Liver (tissue), 3 donors: ENCODE results near the gene ZFYVE9.

Experiments
- CTCF ChIP-seq: fragments of 150-350 bp; IDR thresholded peaks from 2 replicates; pipeline ENCODE4 v1.5.1; 2017; ENCODE audit warnings: improper control_type of control experiment, low read depth, low read length; ENCODE audit not compliant: missing input control
- EGR1 ChIP-seq, 2 donors: IDR thresholded peaks; 2 replicates each; pipeline ENCODE4 v1.6.1; 2016 to 2018; ENCODE audit warnings: antibody characterized with exemption in 2 of 2, low read depth in 2 of 2
- FOXA1 ChIP-seq: IDR thresholded peaks from 2 replicates; pipeline ENCODE4 v1.6.1; 2016; ENCODE audit warnings: antibody characterized with exemption
- MAX ChIP-seq: IDR thresholded peaks from 2 replicates; pipeline ENCODE4 v1.6.1; 2016; ENCODE audit warnings: antibody characterized with exemption
- RAD21 ChIP-seq, 2 donors: IDR thresholded peaks; 2 replicates each; pipeline ENCODE4 v1.6.1; 2016; ENCODE audit warnings: antibody characterized with exemption in 2 of 2, mild to moderate bottlenecking in 2 of 2
- REST ChIP-seq: IDR thresholded peaks from 2 replicates; pipeline ENCODE4 v1.6.1; 2016; ENCODE audit warnings: antibody characterized with exemption, mild to moderate bottlenecking
- SP1 ChIP-seq: IDR thresholded peaks from 2 replicates; pipeline ENCODE4 v1.6.1; 2018; ENCODE audit warnings: antibody characterized with exemption, mild to moderate bottlenecking
- TAF1 ChIP-seq: conservative IDR thresholded peaks from 2 replicates; pipeline ENCODE4 v1.6.1; 2016; ENCODE audit warnings: antibody characterized with exemption, mild to moderate bottlenecking
- YY1 ChIP-seq: IDR thresholded peaks from 2 replicates; pipeline ENCODE4 v1.6.1; 2016; ENCODE audit warnings: antibody characterized with exemption, mild to moderate bottlenecking
- ZBTB33 ChIP-seq: IDR thresholded peaks from 2 replicates; pipeline ENCODE4 v1.6.1; 2016; ENCODE audit warnings: antibody characterized with exemption
- donor health status: healthy.
- donor health status: healthy.

- TF ChIP-seq RAD21 (IDR thresholded peaks at IDR 0.05), result no peak
- no peak for TF ChIP-seq CTCF
- no peak for TF ChIP-seq TAF1
- TF ChIP-seq REST, result no peak
- TF ChIP-seq MAX, result no peak
- no peak for TF ChIP-seq EGR1 (IDR thresholded peaks at IDR 0.05; ENCODE audit: low read depth in 2 of 2)
- no peak for TF ChIP-seq FOXA1
- no peak for TF ChIP-seq ZBTB33
- no peak for TF ChIP-seq YY1
- no peak for TF ChIP-seq SP1
Measured at GRCh38 chr1:52180176-52180575, 38.3 kb downstream of the ZFYVE9 start.
